Gastroesophageal sphincter (tissue), 4 donors: ENCODE measurements around the gene CCDC92B. TPM values are rescaled to one million over a fixed set of nuclear protein-coding genes. Genes with fewer than 3 reads are reported as not detected.

Source experiments
- ATAC-seq: fragments of 150-250 bp; one replicate; pipeline ENCODE4 v1.9.1; 2016; ENCODE audit warnings: mild to moderate bottlenecking, moderate library complexity
- H3K27ac ChIP-seq, 4 donors: fragments of 200-600 bp; sonication (generic) in 3 of 4; 1 replicate in 3 of 4; 2 replicates in 1 of 4; pipeline ENCODE4 v1.5.1; 2016 to 2019
- H3K27me3 ChIP-seq: fragments of 200-600 bp; sonication (generic); one replicate; pipeline ENCODE4 v1.5.1; 2019
- H3K36me3 ChIP-seq, 2 donors: fragments of 200-600 bp; sonication (generic); one replicate each; pipeline ENCODE4 v1.5.1; 2019; ENCODE audit warnings: control low read depth in 1 of 2
- H3K4me1 ChIP-seq, 3 donors: fragments of 200-600 bp; sonication (generic); 1 replicate in 2 of 3; 2 replicates in 1 of 3; pipeline ENCODE4 v1.5.1; 2016 to 2019; ENCODE audit warnings: control low read depth in 2 of 3
- H3K4me3 ChIP-seq, 2 donors: fragments of 200-600 bp; sonication (generic); one replicate each; pipeline ENCODE4 v1.5.1; 2019; ENCODE audit warnings: mild to moderate bottlenecking in 1 of 2, moderate library complexity in 1 of 2
- H3K9me3 ChIP-seq, 3 donors: fragments of 200-600 bp; sonication (generic); one replicate each; pipeline ENCODE4 v1.5.1; 2017 to 2019; ENCODE audit warnings: control low read depth in 2 of 3
- CTCF ChIP-seq, 4 experiments: fragments of 200-600 bp in 2 of 4; fragments of 450-650 bp in 2 of 4; sonication (generic) in 1 of 4; IDR thresholded peaks; one replicate each; pipeline ENCODE4 v1.5.1; 2017 to 2019; ENCODE audit warnings: antibody characterized with exemption in 4 of 4, mild to moderate bottlenecking in 2 of 4, moderate library complexity in 2 of 4
- EP300 ChIP-seq: sonication (generic); formaldehyde crosslinking; IDR thresholded peaks from one replicate; pipeline ENCODE4 v1.6.1; 2017; ENCODE audit warnings: antibody characterized with exemption, mild to moderate bottlenecking
- POLR2A ChIP-seq, 2 donors: fragments of 450-650 bp; IDR thresholded peaks; one replicate each; pipeline ENCODE4 v1.6.1; 2017; ENCODE audit warnings: antibody characterized with exemption in 2 of 2, mild to moderate bottlenecking in 2 of 2, moderate library complexity in 1 of 2
- POLR2AphosphoS5 ChIP-seq: sonication (generic); formaldehyde crosslinking; IDR thresholded peaks from one replicate; pipeline ENCODE4 v1.6.1; 2017; ENCODE audit warnings: antibody characterized with exemption
- WGBS, 2 donors: methylation state at CpG; one replicate each; pipeline ENCODE4 v1.1.5; 2018; ENCODE audit warnings: low coverage in 1 of 2; 5-methylcytosine and 5-hydroxymethylcytosine counted together
- total RNA-seq, 4 donors: library from RNA; depleted of rRNA; stranded (reverse); fragments of >200 nt; gene quantifications; one replicate each; pipeline ENCODE4 v1.1.0, GENCODE V29; 2016

CCDC92B gene
- total RNA-seq, 4 donors from 2014 or later: 0.08 TPM; not detected in 3

- H3K27ac ChIP-seq: peak overlapping the region in 3 of 4 donors; percentile 57 to 64 (median 62)
- H3K9me3 ChIP-seq: no peaks in the 10 kb centered on the region
- peaks cover 0 to 22% (median 4%) of the 10 kb centered on the region in 3 donors for H3K4me1 ChIP-seq
- H3K36me3 ChIP-seq: no peaks in the 10 kb centered on the region
- TF ChIP-seq POLR2AphosphoS5 (no peak), EP300 (no peak), POLR2A (IDR thresholded peaks at IDR 0.05) (no peak), CTCF (IDR thresholded peaks at IDR 0.05) (no peak)
- no peak for ATAC-seq
- H3K27me3 ChIP-seq: peaks cover 63% of the 10 kb centered on the region
- no CpG with 5 or more reads among the region's 18 CpGs for WGBS, 2 donors
- H3K4me3 ChIP-seq: peak overlapping the region; percentile 1 to 51
These were observed 25.9 kb downstream of the CCDC92B start for GRCh38 chr17:2723505-2723996.

GRCh38 chr17:2722611-2723010 lies 26.8 kb downstream of the CCDC92B start:
- H3K9me3 ChIP-seq: no peaks in the 10 kb centered on the region
- H3K27ac ChIP-seq: no peak overlapping the region
- ATAC-seq: no peak
- TF ChIP-seq EP300 (no peak), CTCF (IDR thresholded peaks at IDR 0.05) (no peak), POLR2AphosphoS5 (no peak), POLR2A (IDR thresholded peaks at IDR 0.05) (no peak)
- no CpG with 5 or more reads among the region's 10 CpGs for WGBS, 2 donors
- no peaks in the 10 kb centered on the region for H3K36me3 ChIP-seq
- no peak overlapping the region for H3K4me3 ChIP-seq
- peaks cover 54% of the 10 kb centered on the region for H3K27me3 ChIP-seq
- peaks cover 0 to 22% (median 4%) of the 10 kb centered on the region in 3 donors for H3K4me1 ChIP-seq

GRCh38 chr17:2721603-2722002 lies 27.8 kb downstream of the CCDC92B start:
- peaks cover 0 to 22% (median 4%) of the 10 kb centered on the region in 3 donors for H3K4me1 ChIP-seq
- H3K27ac ChIP-seq: no peak overlapping the region
- WGBS, 2 donors: 52% methylated on average over 3 of the region's 4 CpGs; no CpG with 5 or more reads in 1 of the 2 donors
- peaks cover 44% of the 10 kb centered on the region for H3K27me3 ChIP-seq
- TF ChIP-seq EP300 (no peak), CTCF (IDR thresholded peaks at IDR 0.05) (no peak), POLR2AphosphoS5 (no peak), POLR2A (IDR thresholded peaks at IDR 0.05) (no peak)
- H3K4me3 ChIP-seq: no peak overlapping the region
- H3K36me3 ChIP-seq: no peaks in the 10 kb centered on the region
- no peak for ATAC-seq
- no peaks in the 10 kb centered on the region for H3K9me3 ChIP-seq

- WGBS, 2 donors: 73 to 75% methylated on average over 1 to 3 of the region's 4 CpGs
- no peak for TF ChIP-seq CTCF (IDR thresholded peaks at IDR 0.05)
- no peak for TF ChIP-seq EP300
- TF ChIP-seq POLR2AphosphoS5: no peak
- TF ChIP-seq POLR2A (IDR thresholded peaks at IDR 0.05): no peak
- H3K4me3 ChIP-seq: no peak overlapping the region
- H3K9me3 ChIP-seq: no peaks in the 10 kb centered on the region
- H3K27ac ChIP-seq: no peak overlapping the region
- H3K27me3 ChIP-seq: peaks cover 26% of the 10 kb centered on the region
- peaks cover 0 to 5% of the 10 kb centered on the region in 2 donors for H3K36me3 ChIP-seq
- ATAC-seq: no peak
- peaks cover 0 to 15% (median 4%) of the 10 kb centered on the region in 3 donors for H3K4me1 ChIP-seq
These were observed 29.6 kb downstream of the CCDC92B start for GRCh38 chr17:2719861-2720260.
